Neural cell (in vitro differentiated cells): ENCODE results near the gene TBRG1. TPM values are rescaled to one million over a fixed set of nuclear protein-coding genes. Genes with fewer than 3 reads are reported as not detected.
A peak's percentile ranks its signal among the peaks of the same experiment; 100 is the strongest.

Experiments used
- H2AFZ ChIP-seq: fragments of 200-600, 300-800 bp; sonication (generic), shearing (Covaris generic); 2 replicates; pipeline ENCODE4 v1.6.0; 2014; ENCODE audit warnings: low read depth, mild to moderate bottlenecking, antibody characterized with exemption, low read length, moderate library complexity
- H3F3A ChIP-seq: fragments of 200-600 bp; shearing (Covaris generic); 2 replicates; pipeline ENCODE4 v1.6.1; 2016; ENCODE audit warnings: mild to moderate bottlenecking, moderate library complexity, mixed read lengths, antibody characterized with exemption, low read length; ENCODE audit not compliant: insufficient read depth, poor library complexity, severe bottlenecking
- H3K27ac ChIP-seq: fragments of 200-600, 300-800 bp; sonication (generic), shearing (Covaris generic); 2 replicates; pipeline ENCODE4 v1.5.1; 2014; ENCODE audit warnings: mild to moderate bottlenecking, low read length, moderate library complexity
- H3K27me3 ChIP-seq: fragments of 300-800, 200-600 bp; sonication (generic), shearing (Covaris generic); 2 replicates; pipeline ENCODE4 v1.6.0; 2014; ENCODE audit warnings: mild to moderate bottlenecking, low read depth, low read length, moderate library complexity; ENCODE audit not compliant: insufficient read depth
- H3K36me3 ChIP-seq: fragments of 300-800, 200-600 bp; sonication (generic), shearing (Covaris generic); 2 replicates; pipeline ENCODE4 v1.5.1; 2014; ENCODE audit warnings: mild to moderate bottlenecking, antibody characterized with exemption, low read length, moderate library complexity; ENCODE audit not compliant: insufficient read depth
- H3K4me2 ChIP-seq: fragments of 300-800, 200-600 bp; sonication (generic), shearing (Covaris generic); 2 replicates; pipeline ENCODE4 v1.6.0; 2014; ENCODE audit warnings: mild to moderate bottlenecking, low read length
- H3K4me3 ChIP-seq: fragments of 300-800, 200-600 bp; sonication (generic), shearing (Covaris generic); 2 replicates; pipeline ENCODE4 v1.5.1; 2014; ENCODE audit warnings: mild to moderate bottlenecking, low read length, moderate library complexity
- H3K79me2 ChIP-seq: fragments of 200-600 bp; shearing (Covaris generic); replicated peaks from 2 replicates; pipeline ENCODE4 v1.6.0; 2014; ENCODE audit warnings: mild to moderate bottlenecking, low read length, moderate library complexity; ENCODE audit not compliant: insufficient read depth
- H3K9ac ChIP-seq: fragments of 300-800, 200-600 bp; sonication (generic), shearing (Covaris generic); 2 replicates; pipeline ENCODE4 v1.6.1; 2016; ENCODE audit warnings: mild to moderate bottlenecking, low read length, mixed read lengths
- H3K9me2 ChIP-seq: fragments of 200-600 bp; shearing (Covaris generic); 2 replicates; pipeline ENCODE4 v1.6.1; 2016; ENCODE audit warnings: mild to moderate bottlenecking, low read length, mixed read lengths; ENCODE audit not compliant: insufficient read depth
- H3K9me3 ChIP-seq: fragments of 200-600, 300-800 bp; sonication (generic), shearing (Covaris generic); 2 replicates; pipeline ENCODE4 v1.6.1; 2016; ENCODE audit warnings: mild to moderate bottlenecking, mixed run types, low read length, moderate library complexity, mixed read lengths
- H4K20me1 ChIP-seq: fragments of 200-600 bp; shearing (Covaris generic); 2 replicates; pipeline ENCODE4 v1.6.1; 2016; ENCODE audit warnings: mild to moderate bottlenecking, mixed run types; ENCODE audit not compliant: insufficient read depth
- CTCF ChIP-seq: fragments of 450-650 bp; IDR thresholded peaks from 2 replicates; pipeline ENCODE4 v1.5.1; 2014; ENCODE audit warnings: antibody characterized with exemption, mild to moderate bottlenecking, moderate library complexity; ENCODE audit not compliant: poor library complexity, severe bottlenecking
- EP300 ChIP-seq: fragments of 450-650 bp; conservative IDR thresholded peaks from 2 replicates; pipeline ENCODE4 v1.6.1; 2014; ENCODE audit warnings: antibody characterized with exemption, mild to moderate bottlenecking, moderate library complexity; ENCODE audit not compliant: poor library complexity, severe bottlenecking
- EZH2 ChIP-seq: fragments of 200-600, 300-800 bp; shearing (Covaris generic), sonication (generic); IDR thresholded peaks from 2 replicates; pipeline ENCODE4 v1.6.1; 2014; ENCODE audit warnings: antibody characterized with exemption, low read length, borderline replicate concordance, mild to moderate bottlenecking; ENCODE audit not compliant: insufficient read depth, poor library complexity, severe bottlenecking
- MXI1 ChIP-seq: fragments of 450-650 bp; conservative IDR thresholded peaks from 2 replicates; pipeline ENCODE4 v1.6.1; 2014; ENCODE audit warnings: antibody characterized with exemption, mild to moderate bottlenecking; ENCODE audit not compliant: poor library complexity, severe bottlenecking
- POLR2AphosphoS5 ChIP-seq: IDR thresholded peaks from 2 replicates; pipeline ENCODE4 v1.6.1; 2012
- RAD21 ChIP-seq: fragments of 450-650 bp; conservative IDR thresholded peaks from 2 replicates; pipeline ENCODE4 v1.6.1; 2014; ENCODE audit warnings: antibody characterized with exemption, mild to moderate bottlenecking, moderate library complexity
- REST ChIP-seq: IDR thresholded peaks from 2 replicates; pipeline ENCODE4 v1.6.1; 2012; ENCODE audit warnings: borderline replicate concordance
- SMC3 ChIP-seq: fragments of 450-650 bp; conservative IDR thresholded peaks from 2 replicates; pipeline ENCODE4 v1.6.1; 2014; ENCODE audit warnings: antibody characterized with exemption, mild to moderate bottlenecking, moderate library complexity; ENCODE audit not compliant: poor library complexity
- TAF1 ChIP-seq: IDR thresholded peaks from 2 replicates; pipeline ENCODE4 v1.6.1; 2012; ENCODE audit warnings: low read depth
- polyA minus RNA-seq: library from RNA; depleted of rRNA, polyadenylated mRNA; stranded (reverse); fragments of >200 nt; gene quantifications from 2 replicates; pipeline ENCODE4 v1.2.3, GENCODE V29; 2014
- polyA plus RNA-seq: library from polyadenylated mRNA; depleted of rRNA; stranded (reverse); fragments of >200 nt; gene quantifications from 2 replicates; pipeline ENCODE4 v1.2.3, GENCODE V29; 2014

TBRG1 gene
- polyA plus RNA-seq (83.2 and 89.2 TPM in 2 replicates), polyA minus RNA-seq (61.4 and 70.6 TPM in 2 replicates)

- H3K27me3 ChIP-seq, result no peaks in the 10 kb centered on the region
- H3K79me2 ChIP-seq, result peaks cover 26% of the 10 kb centered on the region
- peak; percentile 85 for TF ChIP-seq MXI1
- peak; percentile 86 for TF ChIP-seq REST
- TF ChIP-seq EZH2, result no peak
- peak; percentile 71 for TF ChIP-seq SMC3
- TF ChIP-seq EP300, result peak; percentile 67
- TF ChIP-seq RAD21, result peak; percentile 67
- peak; percentile 95 for TF ChIP-seq TAF1
- peak; percentile 99 for TF ChIP-seq POLR2AphosphoS5
- TF ChIP-seq CTCF, result no peak
- H3K4me3 ChIP-seq, result peak within 1 kb of the TSS; percentile 92
- peak within 1 kb of the TSS; percentile 69 for H2AFZ ChIP-seq
- peaks cover 3% of the 10 kb centered on the region for H3F3A ChIP-seq
- H3K9ac ChIP-seq, result peak within 1 kb of the TSS; percentile 93
- peak within 1 kb of the TSS; percentile 95 for H3K27ac ChIP-seq
- H3K36me3 ChIP-seq, result peaks cover 5% of the 10 kb centered on the region
- H4K20me1 ChIP-seq, result no peaks in the 10 kb centered on the region
- no peaks in the 10 kb centered on the region for H3K9me2 ChIP-seq
- no peaks in the 10 kb centered on the region for H3K9me3 ChIP-seq
- peak within 1 kb of the TSS; percentile 87 for H3K4me2 ChIP-seq
Measured at GRCh38 chr11:124622531-124623451, at the start of gene TBRG1. TBRG1 (plus strand) TSS chr11:124622864; CDS start chr11:124623084, 220 bp downstream.

GRCh38 chr11:124577716-124578427 lies 44.8 kb upstream of the TBRG1 start:
- Histone ChIP-seq H3K4me2 (no peak overlapping the region), H3F3A (no peaks in the 10 kb centered on the region), H3K27ac (no peak overlapping the region), H4K20me1 (no peaks in the 10 kb centered on the region), H3K79me2 (no peaks in the 10 kb centered on the region), H3K9me2 (no peaks in the 10 kb centered on the region), H3K4me3 (no peak overlapping the region), H3K9me3 (no peaks in the 10 kb centered on the region), H3K36me3 (no peaks in the 10 kb centered on the region), H3K27me3 (no peaks in the 10 kb centered on the region), H3K9ac (no peak overlapping the region), H2AFZ (no peak overlapping the region)
- TF ChIP-seq REST (no peak), CTCF (no peak), SMC3 (no peak), EP300 (no peak), MXI1 (no peak), EZH2 (no peak), RAD21 (no peak), POLR2AphosphoS5 (no peak), TAF1 (no peak)
